A673 (cell line): ENCODE measurements around the gene TSHZ1. TPM values are rescaled to one million over a fixed set of nuclear protein-coding genes. Genes with fewer than 3 reads are reported as not detected.

Experiments used
- BruUV-seq: library from RNA; stranded (reverse); fragments of 400-500 nt; replicated peaks from 2 replicates; lab custom pipeline; 2021; lab: Mats Ljungman, UMichigan
- CTCF ChIA-PET: fragments of 300-600 bp; sonication (Branson Sonifier 250); formaldehyde crosslinking; loops from one replicate; lab custom pipeline; 2022; ENCODE audit warnings: antibody characterized with exemption; lab: Charles Lee
- POLR2A ChIA-PET: fragments of 300-600 bp; sonication (Branson Sonifier 250); formaldehyde crosslinking; loops from one replicate; lab custom pipeline; 2022; ENCODE audit warnings: antibody characterized with exemption; ENCODE audit not compliant: low non-redundant PET; lab: Charles Lee
- DNase-seq: peaks from one replicate; pipeline ENCODE4 v3.0.0-alpha.2; 2015; ENCODE audit warnings: low spot score
- H3K27ac ChIP-seq: fragments of 200-600 bp; sonication (generic); 2 replicates; pipeline ENCODE4 v1.5.1; 2016; ENCODE audit warnings: mixed run types, low read depth, mild to moderate bottlenecking, mixed read lengths, antibody characterized with exemption, low read length; ENCODE audit not compliant: poor library complexity, severe bottlenecking
- H3K27me3 ChIP-seq: fragments of 200-600 bp; sonication (generic); replicated peaks from 2 replicates; pipeline ENCODE4 v1.6.1; 2017; ENCODE audit warnings: mixed run types, low read depth, mild to moderate bottlenecking, mixed read lengths, antibody characterized with exemption, low read length; ENCODE audit not compliant: insufficient read depth, poor library complexity
- H3K36me3 ChIP-seq: fragments of 200-600 bp; sonication (generic); 2 replicates; pipeline ENCODE4 v1.6.1; 2016; ENCODE audit warnings: mixed run types, mild to moderate bottlenecking, mixed read lengths, antibody characterized with exemption, low read length; ENCODE audit not compliant: insufficient read depth, poor library complexity, severe bottlenecking
- H3K4me1 ChIP-seq: fragments of 200-600 bp; sonication (generic); 2 replicates; pipeline ENCODE4 v1.6.1; 2017; ENCODE audit warnings: mixed run types, mild to moderate bottlenecking, mixed read lengths, antibody characterized with exemption, low read length; ENCODE audit not compliant: insufficient read depth, poor library complexity, severe bottlenecking
- H3K4me3 ChIP-seq: fragments of 200-600 bp; sonication (generic); 2 replicates; pipeline ENCODE4 v1.5.1; 2016; ENCODE audit warnings: low read depth, mixed run types, mild to moderate bottlenecking, mixed read lengths, low read length; ENCODE audit not compliant: poor library complexity, severe bottlenecking
- H3K9me3 ChIP-seq: fragments of 200-600 bp; sonication (generic); 2 replicates; pipeline ENCODE4 v1.6.1; 2016; ENCODE audit warnings: mixed run types, low read depth, mild to moderate bottlenecking, mixed read lengths, antibody characterized with exemption, low read length; ENCODE audit not compliant: poor library complexity, severe bottlenecking
- CTCF ChIP-seq: fragments of 300-800, 200-600 bp; sonication (generic); conservative IDR thresholded peaks from 2 replicates; pipeline ENCODE4 v1.5.1; 2017; ENCODE audit warnings: low read depth, mild to moderate bottlenecking, antibody characterized with exemption, low read length, moderate library complexity, mixed read lengths
- EZH2 ChIP-seq: fragments of 200-600 bp; sonication (generic); IDR thresholded peaks from 2 replicates; pipeline ENCODE4 v1.6.1; 2017; ENCODE audit warnings: borderline replicate concordance, low read depth, mild to moderate bottlenecking, mixed read lengths, antibody characterized with exemption, low read length; ENCODE audit not compliant: poor library complexity, severe bottlenecking
- intact Hi-C: fragments of 100-400 bp; cut with micrococcal nuclease; formaldehyde crosslinking; loops from one replicate; pipeline ENCODE4 v1.10.0; 2022; ENCODE audit not compliant: unreplicated experiment
- total RNA-seq: library from RNA; stranded (reverse); gene quantifications from 2 replicates; pipeline ENCODE4 v1.2.3, GENCODE V29; 2021

Gene TSHZ1
- total RNA-seq, 1 experiment from 2014 or later = 1.8 TPM

- intact Hi-C loops = no loop called here
- BruUV-seq = no TSS peak
- no peak for TF ChIP-seq EZH2
- TF ChIP-seq CTCF = no peak
- DNase-seq = no peak
- H3K9me3 ChIP-seq = no peaks in the 10 kb centered on the region
- no peak overlapping the region for H3K4me3 ChIP-seq
- H3K27me3 ChIP-seq = no peaks in the 10 kb centered on the region
- H3K27ac ChIP-seq = no peak overlapping the region
- H3K4me1 ChIP-seq = no peaks in the 10 kb centered on the region
- ChIA-PET CTCF (no interaction called here), POLR2A (no interaction called here)
- H3K36me3 ChIP-seq = no peaks in the 10 kb centered on the region
Observed at GRCh38 chr18:75261430-75262223, 51.0 kb downstream of the TSHZ1 start.

- H3K27ac ChIP-seq = no peak overlapping the region
- no peaks in the 10 kb centered on the region for H3K27me3 ChIP-seq
- H3K9me3 ChIP-seq = no peaks in the 10 kb centered on the region
- no TSS peak for BruUV-seq
- no peak overlapping the region for H3K4me3 ChIP-seq
- ChIA-PET POLR2A (no interaction called here), CTCF (no interaction called here)
- DNase-seq = no peak
- no peaks in the 10 kb centered on the region for H3K36me3 ChIP-seq
- H3K4me1 ChIP-seq = no peaks in the 10 kb centered on the region
- TF ChIP-seq CTCF (no peak), EZH2 (no peak)
- intact Hi-C loops = no loop called here
Observed at GRCh38 chr18:75262511-75262910, 51.9 kb downstream of the TSHZ1 start.

GRCh38 chr18:75264195-75264594 is 53.6 kb downstream of the TSHZ1 start:
- DNase-seq = no peak
- CTCF ChIA-PET = no interaction called here
- H3K27ac ChIP-seq = no peak overlapping the region
- H3K4me3 ChIP-seq = no peak overlapping the region
- H3K27me3 ChIP-seq = no peaks in the 10 kb centered on the region
- no TSS peak for BruUV-seq
- POLR2A ChIA-PET = interaction anchor here (0.6 kb wide), 1 partner anchor 759 kb away, joined by 16 read pairs; no protein-coding TSS in a partner anchor
- intact Hi-C loops = no loop called here
- TF ChIP-seq EZH2 = no peak
- no peak for TF ChIP-seq CTCF
- no peaks in the 10 kb centered on the region for H3K36me3 ChIP-seq
- no peaks in the 10 kb centered on the region for H3K4me1 ChIP-seq
- H3K9me3 ChIP-seq = no peaks in the 10 kb centered on the region
